Liver (tissue), 3 donors: Measurements from ENCODE around the gene TPD52L2.

ENCODE experiments used
- ATF3 ChIP-seq: IDR thresholded peaks from 2 replicates; pipeline ENCODE4 v1.6.1; 2016; ENCODE audit warnings: antibody characterized with exemption
- FOXA1 ChIP-seq: IDR thresholded peaks from 2 replicates; pipeline ENCODE4 v1.6.1; 2016; ENCODE audit warnings: antibody characterized with exemption
- FOXA2 ChIP-seq: IDR thresholded peaks from 2 replicates; pipeline ENCODE4 v1.6.1; 2016; ENCODE audit warnings: antibody characterized with exemption
- HNF4G ChIP-seq: IDR thresholded peaks from 2 replicates; pipeline ENCODE4 v1.6.1; 2016; ENCODE audit warnings: antibody characterized with exemption
- MAX ChIP-seq: IDR thresholded peaks from 2 replicates; pipeline ENCODE4 v1.6.1; 2016; ENCODE audit warnings: antibody characterized with exemption
- RAD21 ChIP-seq, 2 donors: IDR thresholded peaks; 2 replicates each; pipeline ENCODE4 v1.6.1; 2016; ENCODE audit warnings: antibody characterized with exemption in 2 of 2, mild to moderate bottlenecking in 2 of 2
- REST ChIP-seq: IDR thresholded peaks from 2 replicates; pipeline ENCODE4 v1.6.1; 2016; ENCODE audit warnings: antibody characterized with exemption, mild to moderate bottlenecking
- SP1 ChIP-seq: IDR thresholded peaks from 2 replicates; pipeline ENCODE4 v1.6.1; 2018; ENCODE audit warnings: antibody characterized with exemption, mild to moderate bottlenecking
- TF ChIP-seq, protein P1 (sequence below): fragments of 150-350 bp; IDR thresholded peaks from 2 replicates; pipeline ENCODE4 v1.5.1; 2017; ENCODE audit warnings: improper control_type of control experiment, low read depth, low read length; ENCODE audit not compliant: missing input control
- donor health status: healthy.
- donor health status: healthy.

DNA sequence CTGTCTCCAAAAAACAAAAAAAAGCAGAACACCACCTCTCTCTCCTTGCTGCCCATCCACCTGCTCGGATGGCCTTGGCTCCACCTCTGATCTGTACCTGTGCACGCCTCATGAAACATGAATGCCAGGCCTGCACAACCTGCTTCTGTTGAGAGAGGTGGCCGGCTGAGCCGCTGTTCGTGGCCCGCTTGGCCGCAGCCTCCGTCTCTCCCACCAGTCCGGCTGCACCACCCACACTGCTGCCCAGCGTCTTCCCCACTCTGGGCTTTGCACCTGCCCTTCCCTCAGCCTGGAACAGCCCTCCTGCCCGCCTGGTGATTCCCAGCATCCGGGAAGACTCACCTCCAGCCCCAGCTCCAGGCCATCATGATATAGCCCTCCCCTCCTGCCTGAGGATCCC is 21.8 kb upstream of the TPD52L2 start:
- TF ChIP-seq FOXA1, result no peak
- TF ChIP-seq, protein P1, sequence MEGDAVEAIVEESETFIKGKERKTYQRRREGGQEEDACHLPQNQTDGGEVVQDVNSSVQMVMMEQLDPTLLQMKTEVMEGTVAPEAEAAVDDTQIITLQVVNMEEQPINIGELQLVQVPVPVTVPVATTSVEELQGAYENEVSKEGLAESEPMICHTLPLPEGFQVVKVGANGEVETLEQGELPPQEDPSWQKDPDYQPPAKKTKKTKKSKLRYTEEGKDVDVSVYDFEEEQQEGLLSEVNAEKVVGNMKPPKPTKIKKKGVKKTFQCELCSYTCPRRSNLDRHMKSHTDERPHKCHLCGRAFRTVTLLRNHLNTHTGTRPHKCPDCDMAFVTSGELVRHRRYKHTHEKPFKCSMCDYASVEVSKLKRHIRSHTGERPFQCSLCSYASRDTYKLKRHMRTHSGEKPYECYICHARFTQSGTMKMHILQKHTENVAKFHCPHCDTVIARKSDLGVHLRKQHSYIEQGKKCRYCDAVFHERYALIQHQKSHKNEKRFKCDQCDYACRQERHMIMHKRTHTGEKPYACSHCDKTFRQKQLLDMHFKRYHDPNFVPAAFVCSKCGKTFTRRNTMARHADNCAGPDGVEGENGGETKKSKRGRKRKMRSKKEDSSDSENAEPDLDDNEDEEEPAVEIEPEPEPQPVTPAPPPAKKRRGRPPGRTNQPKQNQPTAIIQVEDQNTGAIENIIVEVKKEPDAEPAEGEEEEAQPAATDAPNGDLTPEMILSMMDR, result no peak
- no peak for TF ChIP-seq REST
- TF ChIP-seq ATF3, result no peak
- no peak for TF ChIP-seq MAX
- TF ChIP-seq SP1, result no peak
- TF ChIP-seq RAD21 (IDR thresholded peaks at IDR 0.05), result no peak
- no peak for TF ChIP-seq FOXA2
- no peak for TF ChIP-seq HNF4G
